Heart left ventricle (tissue), 13 donors: Measurements from ENCODE around the gene CAV2.

Experiments
- CTCF ChIP-seq, 12 donors: fragments of 200-600 bp; sonication (generic) in 4 of 12; IDR thresholded peaks; one replicate each; pipeline versions ENCODE4 v1.5.0 to v1.8.0; 2018 to 2022; ENCODE audit warnings: antibody characterized with exemption in 12 of 12, mild to moderate bottlenecking in 5 of 12
- POLR2A ChIP-seq, 2 donors: fragments of 450-650 bp; IDR thresholded peaks; one replicate each; pipeline ENCODE4 v1.6.1; 2017; ENCODE audit warnings: antibody characterized with exemption in 2 of 2, mild to moderate bottlenecking in 2 of 2, moderate library complexity in 2 of 2
- donor health status: ischemic (EF 13 %, LVEDD 7.1; RV severe dilation, severe dysfunction).
- donor health status: DM: no; HTN: yes; CAD: no.
- donor health status: DM: no; HTN: no; CAD: no.
- donor health status: ischemic (EF 25% LVEDD 6.9; RV normal size, moderate dysfunction).
- donor health status: ischemic (EF 25% LVEDD 5.7; RV mildly dilated, moderate dysfunction).
- donor health status: ischemic (EF 35%, LVEDD 5.7; RV mildly dilated, moderate dysfunction).
- donor health status: nonischemic (EF 11% LVEDD 7.7; RV severe dilation, severe dysfunction).
- donor health status: DM: yes; HTN: yes; CAD: no.
- donor health status: PGD.
- donor health status: ischemic (EF 29% LVEDD 5.4; RV normal size, mild dysfunction).
- donor health status: nonischemic (EF 23%, LVEDD 6.1; RV moderate dilation, normal function).

GRCh38 chr7:116477625-116478024 lies 21.9 kb upstream of the CAV2 start:
- TF ChIP-seq CTCF (IDR thresholded peaks at IDR 0.05) (no peak), POLR2A (IDR thresholded peaks at IDR 0.05) (no peak)
